ENCODE measurements around the gene GOLGA8H. TPM values are rescaled to one million over a fixed set of nuclear protein-coding genes. Genes with fewer than 3 reads are reported as not detected.
A peak's percentile ranks its signal among the peaks of the same experiment; 100 is the strongest.
"Not testable (repeated sequence)": the region's sequence is repeated elsewhere in the genome, so short reads cannot be mapped to it uniquely, and the experiment has no call there.

Gene GOLGA8H, protein sequence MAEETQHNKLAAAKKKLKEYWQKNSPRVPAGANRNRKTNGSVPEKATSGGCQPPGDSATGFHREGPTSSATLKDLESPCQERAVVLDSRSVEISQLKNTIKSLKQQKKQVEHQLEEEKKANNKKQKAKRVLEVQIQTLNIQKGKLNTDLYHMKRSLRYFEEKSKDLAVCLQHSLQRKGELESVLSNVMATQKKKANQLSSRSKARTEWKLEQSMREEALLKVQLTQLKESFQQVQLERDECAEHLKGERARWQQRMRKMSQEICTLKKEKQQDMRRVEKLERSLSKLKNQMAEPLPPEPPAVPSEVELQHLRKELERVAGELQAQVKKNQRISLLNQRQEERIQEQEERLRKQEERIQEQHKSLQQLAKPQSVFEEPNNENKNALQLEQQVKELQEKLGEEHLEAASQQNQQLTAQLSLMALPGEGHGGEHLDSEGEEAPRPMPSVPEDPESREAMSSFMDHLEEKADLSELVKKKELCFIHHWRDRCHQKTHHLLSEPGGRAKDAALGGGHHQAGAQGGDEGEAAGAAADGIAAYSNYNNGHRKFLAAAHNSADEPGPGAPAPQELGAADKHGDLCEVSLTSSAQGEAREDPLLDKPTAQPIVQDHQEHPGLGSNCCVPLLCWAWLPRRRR
- not detected in 2 replicates for total RNA-seq (2014; rRNA removed; shearing (Covaris generic))

DNA sequence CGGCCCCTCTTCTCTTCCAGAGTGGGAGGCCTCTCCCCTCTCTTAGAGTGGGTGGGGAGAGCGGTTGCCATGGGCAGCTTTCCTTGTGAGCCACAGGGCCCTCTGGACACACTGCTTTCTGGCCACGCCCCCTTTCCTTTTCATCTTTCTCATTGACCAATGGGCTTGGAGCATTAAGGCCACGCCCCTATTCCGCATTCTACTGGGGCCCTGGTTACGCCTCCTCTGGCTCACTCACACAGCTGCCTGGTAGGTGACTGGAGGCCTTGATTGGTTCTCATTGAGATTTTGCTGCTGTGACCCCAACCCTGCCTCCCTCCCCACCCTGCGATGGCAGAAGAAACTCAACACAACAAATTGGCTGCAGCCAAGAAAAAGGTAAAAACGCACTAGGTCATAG is at the start of gene GOLGA8H:
Gene GOLGA8H, plus strand, starts transcription at position 233 of the 400 bp plus-strand sequence. Its CDS starts 98 bp downstream, at position 331.
- not testable (repeated sequence) for DNase-seq (ENCODE audit: low spot score)

DNA sequence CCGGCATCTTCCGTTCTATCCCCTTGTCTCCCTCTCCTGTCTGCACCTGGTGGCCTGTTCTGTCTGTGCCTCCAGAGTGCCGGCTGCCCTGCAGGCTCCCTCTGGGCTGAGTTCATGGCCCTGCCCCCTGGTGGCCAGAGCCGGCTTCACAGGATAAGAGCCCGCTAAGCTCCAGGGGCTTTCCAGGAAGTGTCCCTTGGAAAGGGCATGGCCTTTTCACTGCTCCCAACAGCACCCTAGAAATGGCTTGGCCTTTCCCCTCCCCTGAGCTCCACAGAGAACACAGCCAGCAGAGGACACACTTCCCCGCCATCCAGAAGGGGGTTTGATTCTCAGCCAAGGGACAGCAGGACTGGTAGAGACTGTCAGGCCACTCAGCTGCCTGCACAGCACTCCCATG is 36.9 kb upstream of the GOLGA8H start:
- not testable (repeated sequence) for DNase-seq (ENCODE audit: low spot score)

DNA sequence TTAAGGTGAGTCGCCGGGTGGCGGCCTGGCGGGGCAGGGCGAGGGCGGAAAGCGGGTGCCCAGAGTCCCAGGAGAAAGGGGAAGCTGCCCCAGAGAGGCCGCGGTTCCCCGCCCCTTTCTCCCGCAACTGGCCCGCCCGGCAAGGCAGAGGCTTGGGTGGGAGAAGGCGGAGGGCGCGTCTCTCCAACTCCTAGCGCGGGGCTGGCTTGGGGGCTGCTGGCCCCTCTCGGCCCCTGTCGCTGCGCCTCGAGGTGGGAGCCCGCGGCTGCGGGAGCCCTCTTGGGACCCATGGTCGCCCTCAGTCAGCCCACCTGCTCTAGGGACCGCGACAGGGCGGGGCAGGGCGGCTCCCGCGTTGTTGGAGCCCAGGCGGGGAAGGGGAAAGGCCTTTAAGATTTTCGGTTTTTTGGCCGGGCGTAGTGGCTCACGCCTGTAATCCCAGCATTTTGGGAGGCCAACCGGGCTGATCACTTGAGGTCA is 30.8 kb upstream of the GOLGA8H start:
- DNase-seq (ENCODE audit: low spot score): not testable (repeated sequence)

DNA sequence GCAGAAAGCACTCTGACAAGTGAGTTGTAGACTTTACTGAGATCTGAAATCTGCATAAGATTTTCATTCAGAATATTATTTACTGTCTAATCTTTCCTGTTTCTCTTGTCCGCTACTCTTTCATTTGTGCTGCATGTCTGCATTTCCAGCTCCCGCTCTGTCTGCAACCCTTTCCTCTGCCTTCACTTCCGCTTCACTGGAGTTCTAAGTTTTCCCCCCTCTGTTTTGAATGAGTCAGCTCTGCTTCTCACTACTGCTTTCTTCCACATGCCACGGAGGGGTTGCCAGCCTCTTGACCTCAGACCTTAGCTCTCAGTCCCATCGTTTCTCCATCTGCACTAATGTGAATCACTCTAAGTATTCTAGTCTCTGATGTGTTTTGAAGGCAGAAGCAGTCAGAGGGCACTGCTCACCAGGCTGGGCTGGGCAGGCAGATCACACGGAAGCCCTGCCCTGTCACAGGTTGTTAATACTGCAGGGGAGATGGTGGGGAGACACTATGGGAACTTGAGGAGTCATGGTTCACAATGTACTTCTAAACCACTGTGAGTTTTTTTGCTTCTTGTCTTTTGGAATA is 24.3 kb upstream of the GOLGA8H start:
- not testable (repeated sequence) for DNase-seq (ENCODE audit: low spot score)

DNA sequence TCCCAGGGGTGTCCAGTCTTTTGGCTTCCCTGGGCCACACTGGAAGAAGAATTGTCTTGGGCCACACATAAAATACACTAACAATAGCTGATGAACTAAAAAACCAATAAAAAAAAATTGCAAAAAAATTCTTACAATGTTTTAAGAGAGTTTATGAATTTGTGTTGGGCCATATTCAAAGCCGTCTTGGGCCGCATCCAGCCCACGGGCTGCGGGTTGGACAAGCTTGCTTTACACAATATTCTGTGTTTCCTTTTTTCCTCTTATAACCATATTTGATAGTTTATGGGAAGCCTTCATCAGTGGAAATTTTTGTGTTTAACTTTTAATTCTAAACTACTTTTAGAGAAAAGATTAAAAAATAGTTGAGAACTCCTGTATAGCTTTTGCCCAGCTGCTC is 23.1 kb upstream of the GOLGA8H start:
- not testable (repeated sequence) for DNase-seq (ENCODE audit: low spot score)

DNA sequence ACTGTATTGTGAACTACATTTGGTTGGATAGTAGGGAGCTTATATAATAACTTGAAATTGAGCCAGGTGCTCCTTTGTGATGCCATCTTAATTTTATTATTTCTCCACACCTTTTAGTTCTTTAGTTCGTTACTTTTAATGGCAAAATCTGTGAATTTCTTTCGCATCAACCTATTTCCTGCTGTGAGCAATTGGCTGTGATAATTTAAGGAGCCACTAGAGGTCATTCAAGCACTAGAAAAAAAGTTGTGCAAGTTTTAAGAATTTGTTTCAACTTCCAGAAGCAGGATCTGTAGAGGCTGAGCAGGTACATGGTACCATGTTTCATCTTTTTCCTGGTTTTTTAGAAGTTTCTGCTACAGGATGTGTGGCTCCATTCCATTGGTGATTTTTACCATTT is 4.9 kb upstream of the GOLGA8H start:
- not testable (repeated sequence) for DNase-seq (ENCODE audit: low spot score)

DNA sequence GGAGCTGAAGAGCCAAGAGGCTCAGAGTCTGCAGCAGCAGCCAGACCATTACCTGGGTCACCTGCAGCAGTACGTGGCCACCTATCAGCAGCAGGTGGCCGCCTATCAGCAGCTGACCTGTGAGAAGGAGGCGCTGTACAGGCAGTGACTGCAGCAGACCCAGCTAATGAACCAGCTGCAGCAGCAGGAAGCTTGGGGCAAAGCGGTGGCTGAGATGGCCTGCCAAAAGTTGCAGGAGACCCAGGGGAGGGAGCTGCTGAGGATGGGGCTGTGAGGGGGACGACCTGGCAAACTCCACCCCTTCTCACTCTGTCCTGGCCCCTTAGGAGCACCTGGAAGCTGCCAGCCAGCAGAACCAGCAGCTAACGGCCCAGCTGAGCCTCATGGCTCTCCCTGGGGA is 8.4 kb downstream of the GOLGA8H start:
- not testable (repeated sequence) for DNase-seq (ENCODE audit: low spot score)

DNA sequence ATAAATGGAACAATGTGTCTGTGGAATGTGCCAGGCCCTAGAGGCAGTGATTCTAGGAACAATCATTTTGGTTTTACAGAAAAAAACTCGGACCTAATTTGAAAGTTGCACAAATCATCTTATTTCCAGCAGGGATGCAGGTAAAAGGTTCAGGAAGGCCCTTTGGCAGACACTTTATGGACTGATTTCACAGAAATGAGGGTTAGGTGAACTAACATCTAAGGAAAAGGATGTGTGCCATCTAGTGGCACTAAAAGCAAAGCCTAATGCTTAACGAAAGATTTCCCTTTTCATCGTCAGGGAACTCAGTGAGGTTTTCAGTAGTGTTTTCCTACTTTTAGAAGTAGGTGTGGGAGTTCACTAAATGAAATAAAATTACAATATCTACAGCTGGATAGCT is 17.5 kb downstream of the GOLGA8H start:
- peak; percentile 22 for DNase-seq (ENCODE audit: low spot score)

DNA sequence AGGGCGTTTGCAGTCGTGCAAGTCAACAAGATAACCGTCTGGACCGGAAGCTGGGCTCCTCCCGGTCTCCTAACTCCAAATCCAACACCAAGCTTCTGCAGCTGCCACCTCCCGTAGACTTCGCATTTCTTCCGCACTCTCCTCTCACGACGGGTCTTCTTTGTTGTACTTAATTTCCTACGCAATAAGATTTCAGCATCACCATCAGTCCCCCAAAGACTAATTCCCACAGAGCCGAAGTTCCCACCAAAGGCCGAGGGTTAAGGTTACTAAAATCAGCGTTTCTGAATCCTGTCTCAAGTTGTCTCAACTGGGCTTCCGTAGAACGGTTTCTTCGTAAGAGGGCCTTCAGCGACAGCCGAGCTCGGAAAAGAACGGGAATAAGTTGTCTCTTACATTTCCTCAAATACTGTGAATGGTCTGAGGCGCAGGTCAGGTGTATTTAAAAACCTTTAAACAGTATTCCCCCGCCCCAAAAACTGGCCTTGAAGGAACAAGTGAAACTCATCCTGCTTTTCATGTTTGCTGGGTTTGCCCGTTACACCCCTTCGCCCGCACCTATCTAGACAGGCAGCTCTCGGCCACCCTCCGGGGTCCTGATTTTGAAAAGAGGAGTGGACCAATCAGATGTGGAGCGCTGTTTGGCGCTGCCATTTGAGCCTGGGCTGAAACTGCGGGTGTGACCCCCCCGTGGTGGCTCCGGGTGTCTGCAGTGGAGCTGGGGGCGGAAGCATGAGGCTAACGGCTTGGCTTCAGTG is 21.8 kb downstream of the GOLGA8H start, which contains the start of gene ARHGAP11B:
Gene ARHGAP11B, plus strand, starts transcription at position 693 of the 758 bp plus-strand sequence.
- DNase-seq (ENCODE audit: low spot score): peak; percentile 98

DNA sequence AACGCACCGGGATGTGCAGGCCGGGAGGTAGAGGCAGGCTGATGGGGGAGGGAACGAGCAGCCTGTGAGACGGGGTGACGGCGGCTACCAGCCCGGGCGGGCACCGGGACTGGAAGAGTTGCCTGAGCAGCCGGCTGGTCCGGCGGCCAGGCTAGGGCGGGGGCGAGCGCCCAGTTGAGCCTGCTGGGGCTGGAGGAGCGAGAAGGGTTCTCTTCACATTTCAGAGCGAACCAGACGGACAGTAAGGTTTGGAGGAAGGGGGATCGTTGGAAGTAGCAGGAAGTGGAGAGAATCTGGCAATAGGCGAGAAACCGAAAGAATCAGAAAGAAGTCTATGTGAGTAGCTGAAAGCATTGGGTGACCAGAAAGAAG is 22.4 kb downstream of the GOLGA8H start:
- peak; percentile 56 for DNase-seq (ENCODE audit: low spot score)

DNA sequence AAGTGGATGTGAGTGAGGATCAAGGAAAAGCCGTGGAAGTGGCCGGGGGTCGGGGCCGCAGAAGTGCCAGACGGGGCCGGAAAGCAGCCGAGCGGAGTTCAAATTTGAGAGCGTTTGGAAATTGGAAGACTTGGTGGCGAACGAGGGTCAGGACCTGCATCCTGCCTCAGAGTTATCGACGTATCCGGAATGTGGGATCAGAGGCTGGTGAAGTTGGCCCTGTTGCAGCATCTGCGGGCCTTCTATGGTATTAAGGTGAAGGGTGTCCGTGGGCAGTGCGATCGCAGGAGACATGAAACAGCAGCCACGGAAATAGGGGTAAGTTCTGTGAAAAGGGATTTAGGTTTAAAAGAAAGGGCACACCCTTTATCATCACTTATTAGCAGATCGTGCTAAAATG is 22.8 kb downstream of the GOLGA8H start:
- peak; percentile 12 for DNase-seq (ENCODE audit: low spot score)

DNA sequence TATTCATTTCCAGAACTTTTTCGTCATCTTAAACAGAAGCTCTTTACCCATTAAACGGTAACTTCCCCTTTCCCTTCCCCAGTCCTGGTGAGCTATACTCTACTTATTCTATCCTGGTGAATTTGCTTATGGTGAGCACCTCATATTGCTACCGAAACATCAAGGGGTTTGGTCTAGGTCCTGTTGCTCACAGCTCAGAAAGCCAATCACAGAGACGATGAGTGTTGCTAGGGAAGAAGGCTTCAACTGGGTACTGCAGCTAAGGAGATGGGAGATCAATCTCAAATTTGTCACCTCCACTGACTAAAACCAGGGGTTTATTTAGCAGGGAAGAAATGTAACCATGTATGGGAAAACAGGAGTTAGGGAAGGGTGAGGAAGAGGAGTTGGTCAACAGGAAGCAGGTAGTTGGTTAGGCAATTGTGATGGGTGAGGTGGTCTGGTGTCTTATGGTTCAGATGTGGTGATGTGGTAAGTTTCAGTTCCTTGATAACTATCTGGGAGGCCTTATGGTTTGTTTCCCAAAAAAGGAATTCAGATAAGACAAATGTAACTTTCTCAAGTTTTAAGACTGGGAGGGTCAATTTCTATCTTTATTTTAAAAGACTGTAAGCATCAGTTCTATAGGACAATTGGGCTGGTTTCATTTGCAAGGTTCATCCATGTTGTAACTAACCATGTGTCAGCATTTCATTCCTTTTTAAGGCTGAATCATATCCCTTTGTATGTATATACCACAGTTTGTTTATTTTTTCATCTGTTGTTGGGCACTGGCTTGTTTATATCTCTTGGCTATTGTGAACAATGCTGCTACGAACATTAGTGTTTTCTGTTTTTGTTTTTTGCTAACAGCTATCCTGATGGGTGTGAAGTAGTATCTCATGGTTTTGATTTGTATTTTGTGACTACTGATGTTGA is 46.4 kb downstream of the GOLGA8H start:
- no peak for DNase-seq (ENCODE audit: low spot score)

DNA sequence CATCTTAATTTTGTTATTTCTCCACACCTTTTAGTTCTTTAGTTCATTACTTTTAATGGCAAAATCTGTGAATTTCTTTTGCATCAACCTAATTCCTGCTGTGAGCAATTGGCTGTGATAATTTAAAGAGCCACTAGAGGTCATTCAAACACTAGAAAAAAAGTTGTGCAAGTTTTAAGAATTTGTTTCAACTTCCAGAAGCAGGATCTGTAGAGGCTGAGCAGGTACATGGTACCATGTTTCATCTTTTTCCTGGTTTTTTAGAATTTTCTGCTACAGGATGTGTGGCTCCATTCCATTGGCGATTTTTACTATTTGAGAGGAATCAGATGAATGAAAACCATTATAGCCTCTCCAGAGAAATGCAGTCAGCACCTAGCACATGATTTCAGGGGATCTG is 57.3 kb downstream of the GOLGA8H start:
- DNase-seq (ENCODE audit: low spot score): not testable (repeated sequence)

Small RNA genes lying within 50 kb of the gene (small RNA-seq; reads per million reads assigned to genes)
- gene RF00096 (not detected), gene RN7SL628P (not detected), gene RN7SL796P (not detected)

Other genes with a start within 250 kb of the GOLGA8H start
- not detected in 2 replicates for gene CHRFAM7A, start 210.5 kb upstream of the GOLGA8H start, total RNA-seq (2014; rRNA removed; shearing (Covaris generic))
- not detected in 2 replicates for gene GOLGA8R, start 189.8 kb upstream of the GOLGA8H start, total RNA-seq (2014; rRNA removed; shearing (Covaris generic))
- not detected in 2 replicates for gene GOLGA8Q, start 52.0 kb upstream of the GOLGA8H start, total RNA-seq (2014; rRNA removed; shearing (Covaris generic))

Data from HT-29 (cell line).